K562 (cell line): ENCODE results near the gene SLC22A24. TPM values are rescaled to one million over a fixed set of nuclear protein-coding genes. Genes with fewer than 3 reads are reported as not detected.

Experiments used
- ATAC-seq: fragments of 200-7000 bp; cut with Tn5 transposase; 3 replicates; pipeline ENCODE4 v1.9.1; 2020; ENCODE audit warnings: moderate library complexity
- BruUV-seq: library from RNA; stranded (reverse); fragments of 400-500 nt; replicated peaks from 2 replicates; lab custom pipeline; 2021; lab: Mats Ljungman, UMichigan
- CTCF ChIA-PET: fragments of 300-600 bp; formaldehyde crosslinking; extraction: SDS; loops from one replicate; lab custom pipeline; 2021; ENCODE audit warnings: low intra/inter-chr PET ratio; lab: Yijun Ruan, JAX
- POLR2A ChIA-PET: fragments of 300-600, 350-650 bp; sonication (Branson Sonifier 250); formaldehyde crosslinking; extraction: SDS; loops from one replicate; lab custom pipeline; 2021; ENCODE audit warnings: antibody characterized with exemption, inconsistent platforms; lab: Yijun Ruan, JAX
- DNase-seq, 4 experiments: peaks; one replicate each; pipeline versions ENCODE4 v3.0.0 to v3.0.0-alpha.2; 2011 to 2018; ENCODE audit warnings: low spot score in 3 of 4, mixed read lengths in 3 of 4; ENCODE audit errors: extremely low read depth in 1 of 4
- FAIRE-seq: peaks from 2 replicates; lab custom pipeline; 2011; peaks lifted over from hg19 to GRCh38; lab: Jason Lieb, UNC
- H2AFZ ChIP-seq: 2 replicates; pipeline ENCODE4 v1.6.0; 2011; ENCODE audit warnings: low read depth, low read length, control low read depth, inconsistent platforms
- H3K27ac ChIP-seq: fragments of 200-600 bp; 3 replicates; pipeline ENCODE4 v1.8.0; 2011; ENCODE audit warnings: low read depth, mild to moderate bottlenecking, control low read depth, inconsistent platforms, low read length, moderate library complexity, mixed read lengths; ENCODE audit errors: extremely low read depth
- H3K27me3 ChIP-seq, 2 experiments: fragments of 300-600 bp in 1 of 2; 2 replicates in 1 of 2; 3 replicates in 1 of 2; pipeline versions ENCODE4 v1.6.0 to v1.8.0; 2011; ENCODE audit warnings: inconsistent platforms in 2 of 2, low read length in 2 of 2, mild to moderate bottlenecking in 1 of 2, mixed read lengths in 1 of 2, moderate library complexity in 1 of 2; ENCODE audit not compliant: control insufficient read depth in 2 of 2, insufficient read depth in 2 of 2
- H3K36me3 ChIP-seq: fragments of 300-600 bp; 3 replicates; pipeline ENCODE4 v1.8.0; 2011; ENCODE audit warnings: mild to moderate bottlenecking, low read length, inconsistent platforms; ENCODE audit not compliant: control insufficient read depth, insufficient read depth
- H3K4me1 ChIP-seq, 2 experiments: fragments of 200-600 bp in 1 of 2; replicated peaks in 1 of 2; 2 replicates in 1 of 2; 3 replicates in 1 of 2; pipeline versions ENCODE4 v1.5.1 to v1.8.0; 2011; ENCODE audit warnings: inconsistent platforms in 2 of 2, low read length in 2 of 2, mild to moderate bottlenecking in 1 of 2, mixed read lengths in 1 of 2, moderate library complexity in 1 of 2; ENCODE audit not compliant: control insufficient read depth in 2 of 2, insufficient read depth in 2 of 2
- H3K4me2 ChIP-seq: 2 replicates; pipeline ENCODE4 v1.6.1; 2011; ENCODE audit warnings: low read length, control low read depth, inconsistent platforms, mixed read lengths; ENCODE audit not compliant: insufficient read depth
- H3K4me3 ChIP-seq: fragments of 200-600 bp; sonication (generic), shearing (Covaris generic); 2 replicates; pipeline ENCODE4 v1.5.1; 2016; ENCODE audit warnings: control low read depth, inconsistent platforms
- H3K79me2 ChIP-seq: fragments of 200-600 bp; 3 replicates; pipeline ENCODE4 v1.8.0; 2011; ENCODE audit warnings: low read length, inconsistent platforms; ENCODE audit not compliant: control insufficient read depth, insufficient read depth
- H3K9ac ChIP-seq, 2 experiments: 2 replicates each; pipeline versions ENCODE4 v1.6.0 to v1.6.1; 2011; ENCODE audit warnings: low read depth in 2 of 2, low read length in 2 of 2, control low read depth in 1 of 2, inconsistent platforms in 1 of 2, mild to moderate bottlenecking in 1 of 2, mixed read lengths in 1 of 2; ENCODE audit not compliant: insufficient read depth in 1 of 2
- H3K9me1 ChIP-seq: one replicate; pipeline ENCODE4 v1.6.0; 2011; ENCODE audit warnings: inconsistent platforms, mild to moderate bottlenecking, low read length, moderate library complexity; ENCODE audit not compliant: control insufficient read depth, insufficient read depth
- H3K9me3 ChIP-seq: replicated peaks from 2 replicates; pipeline ENCODE4 v1.5.1; 2011; ENCODE audit warnings: low read depth, low read length, inconsistent platforms; ENCODE audit not compliant: control insufficient read depth, insufficient read depth
- H4K20me1 ChIP-seq: replicated peaks from 2 replicates; pipeline ENCODE4 v1.6.1; 2011; ENCODE audit warnings: low read length, inconsistent platforms, mixed read lengths; ENCODE audit not compliant: control insufficient read depth, insufficient read depth
- C11orf30 ChIP-seq: fragments of 450-650 bp; IDR thresholded peaks from 2 replicates; pipeline ENCODE4 v1.6.1; 2016; ENCODE audit warnings: low read depth, mild to moderate bottlenecking
- CHD2 ChIP-seq: IDR thresholded peaks from 2 replicates; pipeline ENCODE4 v1.6.1; 2011; ENCODE audit warnings: low read depth, low read length
- E2F5 ChIP-seq: sonication (generic); formaldehyde crosslinking; IDR thresholded peaks from 2 replicates; pipeline ENCODE4 v1.8.0; 2022; ENCODE audit warnings: mild to moderate bottlenecking, missing genetic modification reagents
- FOS ChIP-seq: IDR thresholded peaks from 3 replicates; pipeline ENCODE4 v1.6.1; 2011; ENCODE audit not compliant: insufficient read length; ENCODE audit errors: extremely low read depth
- HDAC8 ChIP-seq: fragments of 450-650 bp; IDR thresholded peaks from 2 replicates; pipeline ENCODE4 v1.6.1; 2016; ENCODE audit warnings: mild to moderate bottlenecking, missing genetic modification characterization, moderate library complexity, missing compliant biosample characterization
- KLF13 ChIP-seq: fragments of 450-650 bp; IDR thresholded peaks from 2 replicates; pipeline ENCODE4 v1.6.1; 2016; ENCODE audit warnings: missing genetic modification characterization, low read depth, mild to moderate bottlenecking, missing compliant biosample characterization, moderate library complexity, borderline replicate concordance
- MAFF ChIP-seq: IDR thresholded peaks from 2 replicates; pipeline ENCODE4 v1.6.1; 2012; ENCODE audit warnings: low read length, improper control_type of control experiment
- NFRKB ChIP-seq: fragments of 450-650 bp; IDR thresholded peaks from 2 replicates; pipeline ENCODE4 v1.6.1; 2016; ENCODE audit warnings: low read depth
- RBM39 ChIP-seq: fragments of 200-400 bp; formaldehyde crosslinking; optimal IDR thresholded peaks from 2 replicates; pipeline ENCODE3; 2018; ENCODE audit warnings: low read depth, low read length
- SAFB ChIP-seq: fragments of 200-400 bp; formaldehyde crosslinking; IDR thresholded peaks from 2 replicates; pipeline ENCODE4 v1.6.1; 2017; ENCODE audit warnings: low read depth, low read length, borderline replicate concordance
- SIN3B ChIP-seq: fragments of 450-650 bp; IDR thresholded peaks from 2 replicates; pipeline ENCODE4 v1.6.1; 2017; ENCODE audit warnings: low read depth, mild to moderate bottlenecking, moderate library complexity
- ZBTB17 ChIP-seq: fragments of 450-650 bp; formaldehyde crosslinking; IDR thresholded peaks from 2 replicates; pipeline ENCODE4 v1.4.0; 2020; ENCODE audit warnings: mild to moderate bottlenecking
- ZNF124 ChIP-seq: sonication (generic); formaldehyde crosslinking; IDR thresholded peaks from 2 replicates; pipeline ENCODE4 v1.8.1; 2022; ENCODE audit warnings: missing genetic modification reagents
- ZNF311 ChIP-seq: fragments of 250-450 bp; sonication (Bioruptor Pico); IDR thresholded peaks from 2 replicates; pipeline ENCODE4 v1.4.0; 2020; ENCODE audit warnings: mild to moderate bottlenecking, moderate library complexity
- ZNF316 ChIP-seq: fragments of 450-650 bp; IDR thresholded peaks from 2 replicates; pipeline ENCODE4 v1.6.1; 2016
- ZNF707 ChIP-seq: fragments of 250-450 bp; sonication (Bioruptor Pico); conservative IDR thresholded peaks from 2 replicates; pipeline ENCODE4 v1.8.0; 2022; ENCODE audit warnings: inconsistent platforms, mild to moderate bottlenecking, moderate library complexity
- WGBS: fragments of 100-300 bp; shearing (Covaris generic); methylation state at CpG from one replicate; pipeline ENCODE4 v1.1.6; 2016; ENCODE audit warnings: low coverage, mixed read lengths; ENCODE audit not compliant: insufficient coverage; ENCODE audit errors: missing lambda C conversion rate; 5-methylcytosine and 5-hydroxymethylcytosine counted together
- in situ Hi-C: fragments of 300-500 bp; cut with MboI; formaldehyde crosslinking; loops from 4 replicates; pipeline ENCODE4 v1.15.0; 2018; ENCODE audit warnings: inconsistent platforms, mixed read lengths
- intact Hi-C: fragments of 100-400 bp; cut with micrococcal nuclease; formaldehyde crosslinking; loops from 2 replicates; pipeline ENCODE4 v1.14.2; 2022
- polyA plus RNA-seq, 8 experiments: library from polyadenylated mRNA; depleted of rRNA in 4 of 8; stranded (reverse) in 5 of 8; unstranded in 3 of 8; fragments of >200 nt; fragmentation: Nextera tagmentation in 2 of 8; fragmentation: Illumina TruSeq in 1 of 8; extraction: Ambion mirVana in 2 of 8; extraction: Trizol in 1 of 8; gene quantifications; 2 replicates each; pipeline versions ENCODE4 v1.2.1 to v1.2.3, GENCODE V29; 2011 to 2014; ENCODE audit warnings: inconsistent platforms in 1 of 8, missing spikeins in 1 of 8
- total RNA-seq, 7 experiments: library from RNA; depleted of rRNA in 6 of 7; stranded (reverse); fragments of >200 nt in 6 of 7; fragmentation: Illumina TruSeq in 2 of 7; extraction: Trizol in 2 of 7; gene quantifications; 2 replicates each; pipeline versions ENCODE4 v1.2.1 to v1.2.3, GENCODE V29; 2011 to 2021; ENCODE audit warnings: low replicate concordance in 1 of 7

SLC22A24 gene
- total and polyA plus RNA-seq, 9 of the 15 experiments (the other 6 are each of a cell fraction or from before 2014, with no cell fraction given): not detected

GRCh38 chr11:63177872-63178271 is 33.9 kb upstream of the SLC22A24 start:
- 0 out of 2 replicates have a peak, but pooled peaks have one; percentile 11 for TF ChIP-seq MAFF
- peak; percentile 53 for TF ChIP-seq C11orf30
- TF ChIP-seq ZNF316: peak; percentile 58; the same call in 1 of the 2 replicates
- no peak for TF ChIP-seq KLF13 (tag)
- H3K9me1 ChIP-seq: no peaks in the 10 kb centered on the region
- no peaks in the 10 kb centered on the region for H3K9me3 ChIP-seq
- H4K20me1 ChIP-seq: no peaks in the 10 kb centered on the region
- CTCF ChIA-PET: no interaction called here
- ATAC-seq: no peak
- H3K27me3 ChIP-seq: no peaks in the 10 kb centered on the region
- H3K4me3 ChIP-seq: no peak overlapping the region
- H3K36me3 ChIP-seq: no peaks in the 10 kb centered on the region
- BruUV-seq: no TSS peak
- FAIRE-seq: no peak
- no peak overlapping the region for H3K27ac ChIP-seq
- 0% methylated on average over 1 of the region's 1 CpG for WGBS
- H3K9ac ChIP-seq: no peak overlapping the region
- DNase-seq: no peak
- no peak overlapping the region for H2AFZ ChIP-seq
- no peaks in the 10 kb centered on the region for H3K4me1 ChIP-seq
- H3K4me2 ChIP-seq: no peak overlapping the region
- intact Hi-C loops: no loop called here
- POLR2A ChIA-PET: no interaction called here
- in situ Hi-C loops: no loop called here
- no peaks in the 10 kb centered on the region for H3K79me2 ChIP-seq

GRCh38 chr11:63165706-63166310 is 21.8 kb upstream of the SLC22A24 start:
- Histone ChIP-seq H3K27me3 (no peaks in the 10 kb centered on the region), H3K79me2 (no peaks in the 10 kb centered on the region), H3K9ac (no peak overlapping the region), H3K27ac (no peak overlapping the region), H3K4me3 (no peak overlapping the region), H3K9me1 (no peaks in the 10 kb centered on the region), H3K4me2 (no peak overlapping the region), H2AFZ (no peak overlapping the region), H3K36me3 (no peaks in the 10 kb centered on the region), H3K9me3 (no peaks in the 10 kb centered on the region), H3K4me1 (no peaks in the 10 kb centered on the region), H4K20me1 (no peaks in the 10 kb centered on the region)
- FAIRE-seq: no peak
- ChIA-PET POLR2A (interaction anchor here (0.7 kb wide), 1 partner anchor 25 kb away, joined by 3 read pairs; no protein-coding TSS in a partner anchor), CTCF (no interaction called here)
- WGBS: 0% methylated on average over 4 of the region's 4 CpGs
- no TSS peak for BruUV-seq
- intact Hi-C loops: no loop called here
- in situ Hi-C loops: no loop called here
- DNase-seq: no peak
- ATAC-seq: no peak
- no peak for TF ChIP-seq ZBTB17 (CRISPR knock-in tag)
- TF ChIP-seq HDAC8 (tag): no peak
- no peak for TF ChIP-seq SAFB
- no peak for TF ChIP-seq E2F5 (CRISPR knock-in tag)
- TF ChIP-seq ZNF707 (CRISPR knock-in tag): no peak
- TF ChIP-seq CHD2: no peak
- no peak for TF ChIP-seq ZNF124 (CRISPR knock-in tag)
- TF ChIP-seq NFRKB: no peak
- no peak for TF ChIP-seq ZNF311 (CRISPR knock-in tag)
- TF ChIP-seq SIN3B: no peak
- TF ChIP-seq FOS: no peak
- TF ChIP-seq RBM39: no peak
